ENCODE results near the gene P3H4. TPM values are rescaled to one million over a fixed set of nuclear protein-coding genes. Genes with fewer than 3 reads are reported as not detected.
"Not testable (repeated sequence)": the region's sequence is repeated elsewhere in the genome, so short reads cannot be mapped to it uniquely, and the experiment has no call there.

The P3H4 gene
- 27.5 and 27.8 TPM in 2 replicates for polyA plus RNA-seq (2013)

- H3K4me3 ChIP-seq (ENCODE audit: low read depth, low read length): peak within 1 kb of the TSS; percentile 89
- peak within 1 kb of the TSS; percentile 80 for H3K18ac ChIP-seq (ENCODE audit: low read length)
- peak within 1 kb of the TSS; percentile 76 for H4K8ac ChIP-seq (ENCODE audit: low read depth, low read length)
- peaks cover 14 to 19% of the 10 kb centered on the region in 2 experiments for H3K4me1 ChIP-seq (ENCODE audit: control insufficient read depth in 1 of 2, insufficient read depth in 2 of 2, low read length in 2 of 2)
- peak within 1 kb of the TSS; percentile 53 for H2AFZ ChIP-seq (ENCODE audit: insufficient read depth, low read length, poor library complexity)
- peak within 1 kb of the TSS; percentile 49 for H4K12ac ChIP-seq (ENCODE audit: low read depth, low read length)
- peak within 1 kb of the TSS; percentile 66 for H2BK120ac ChIP-seq (ENCODE audit: insufficient read depth, low read length, poor library complexity)
- H3K27me3 ChIP-seq (ENCODE audit: insufficient read depth, low read length): no peaks in the 10 kb centered on the region
- H3K23ac ChIP-seq (ENCODE audit: low read length): no peak within 1 kb of the TSS
- H3K36me3 ChIP-seq (ENCODE audit: control insufficient read depth in 1 of 2, insufficient read depth in 2 of 2, low read length in 2 of 2): peaks cover 0 to 5% of the 10 kb centered on the region in 2 experiments
- peak within 1 kb of the TSS; percentile 74 for H3K4me2 ChIP-seq (ENCODE audit: low read length)
- H2BK12ac ChIP-seq (ENCODE audit: low read length): peak within 1 kb of the TSS; percentile 34
- WGBS (ENCODE audit: extremely low coverage, insufficient coverage, insufficient read length): no CpG with 5 or more reads among the region's 96 CpGs
- H3K4ac ChIP-seq (ENCODE audit: low read depth, low read length): peak within 1 kb of the TSS; percentile 34
- peak within 1 kb of the TSS; percentile 19 for H2AK5ac ChIP-seq (ENCODE audit: low read length)
- H3K14ac ChIP-seq (ENCODE audit: low read length): peak within 1 kb of the TSS; percentile 78
- peak within 1 kb of the TSS; percentile 83 for H4K91ac ChIP-seq (ENCODE audit: low read depth, low read length)
- peaks cover 21% of the 10 kb centered on the region for H3K79me1 ChIP-seq (ENCODE audit: low read length)
- peak within 1 kb of the TSS; percentile 89 for H3K9ac ChIP-seq (ENCODE audit: low read length)
- no peaks in the 10 kb centered on the region for H3K9me3 ChIP-seq (ENCODE audit: insufficient read depth, low read depth, low read length)
- peak within 1 kb of the TSS; percentile 81 for H2BK5ac ChIP-seq (ENCODE audit: low read depth, low read length, poor library complexity)
- H3K27ac ChIP-seq (ENCODE audit: low read depth, low read length): peak within 1 kb of the TSS; percentile 51
- peaks cover 11% of the 10 kb centered on the region for H3K79me2 ChIP-seq (ENCODE audit: control insufficient read depth, insufficient read depth, low read length, poor library complexity)
- peak; percentile 74 to 82 for DNase-seq
These were observed at the start of gene P3H4 for GRCh38 chr17:41811549-41812380. TSS of gene P3H4 (minus strand) at chr17:41811949. CDS start at chr17:41811915, 34 bp downstream.

- Histone ChIP-seq H2AK5ac (ENCODE audit: low read length) (no peak overlapping the region), H3K23ac (ENCODE audit: low read length) (no peak overlapping the region), H4K8ac (ENCODE audit: low read depth, low read length) (no peak overlapping the region), H3K27ac (ENCODE audit: low read depth, low read length) (no peak overlapping the region), H3K79me1 (ENCODE audit: low read length) (peaks cover 6% of the 10 kb centered on the region), H2BK120ac (ENCODE audit: insufficient read depth, low read length, poor library complexity) (no peak overlapping the region), H3K4me3 (ENCODE audit: low read depth, low read length) (no peak overlapping the region), H3K9me3 (ENCODE audit: insufficient read depth, low read depth, low read length) (no peaks in the 10 kb centered on the region), H4K12ac (ENCODE audit: low read depth, low read length) (no peak overlapping the region), H2BK12ac (ENCODE audit: low read length) (no peak overlapping the region), H2AFZ (ENCODE audit: insufficient read depth, low read length, poor library complexity) (no peak overlapping the region), H3K36me3 (ENCODE audit: control insufficient read depth in 1 of 2, insufficient read depth in 2 of 2, low read length in 2 of 2) (peaks cover 0 to 2% of the 10 kb centered on the region in 2 experiments), H3K79me2 (ENCODE audit: control insufficient read depth, insufficient read depth, low read length, poor library complexity) (peaks cover 6% of the 10 kb centered on the region), H3K9ac (ENCODE audit: low read length) (no peak overlapping the region), H2BK5ac (ENCODE audit: low read depth, low read length, poor library complexity) (no peak overlapping the region), H3K18ac (ENCODE audit: low read length) (no peak overlapping the region), H3K4ac (ENCODE audit: low read depth, low read length) (no peak overlapping the region), H4K91ac (ENCODE audit: low read depth, low read length) (no peak overlapping the region), H3K14ac (ENCODE audit: low read length) (no peak overlapping the region), H3K4me2 (ENCODE audit: low read length) (no peak overlapping the region), H3K4me1 (ENCODE audit: control insufficient read depth in 1 of 2, insufficient read depth in 2 of 2, low read length in 2 of 2) (peaks cover 0 to 10% of the 10 kb centered on the region in 2 experiments), H3K27me3 (ENCODE audit: insufficient read depth, low read length) (no peaks in the 10 kb centered on the region)
- no peak for DNase-seq
- WGBS (ENCODE audit: extremely low coverage, insufficient coverage, insufficient read length): no CpG with 5 or more reads among the region's 3 CpGs
These were observed 48.6 kb upstream of the P3H4 start for GRCh38 chr17:41860254-41860931.

- not testable (repeated sequence) for H3K23ac ChIP-seq (ENCODE audit: low read length); H2AK5ac ChIP-seq (ENCODE audit: low read length); H2BK120ac ChIP-seq (ENCODE audit: insufficient read depth, low read length, poor library complexity); H2AFZ ChIP-seq (ENCODE audit: insufficient read depth, low read length, poor library complexity); H3K4ac ChIP-seq (ENCODE audit: low read depth, low read length); H3K27ac ChIP-seq (ENCODE audit: low read depth, low read length); H3K9ac ChIP-seq (ENCODE audit: low read length); H3K79me2 ChIP-seq (ENCODE audit: control insufficient read depth, insufficient read depth, low read length, poor library complexity); H3K4me2 ChIP-seq (ENCODE audit: low read length); H3K18ac ChIP-seq (ENCODE audit: low read length); H3K9me3 ChIP-seq (ENCODE audit: insufficient read depth, low read depth, low read length); H3K4me1 ChIP-seq (ENCODE audit: control insufficient read depth in 1 of 2, insufficient read depth in 2 of 2, low read length in 2 of 2); DNase-seq; H2BK12ac ChIP-seq (ENCODE audit: low read length); H3K14ac ChIP-seq (ENCODE audit: low read length); H2BK5ac ChIP-seq (ENCODE audit: low read depth, low read length, poor library complexity); H3K4me3 ChIP-seq (ENCODE audit: low read depth, low read length); H3K27me3 ChIP-seq (ENCODE audit: insufficient read depth, low read length); H4K12ac ChIP-seq (ENCODE audit: low read depth, low read length); H4K91ac ChIP-seq (ENCODE audit: low read depth, low read length); H3K79me1 ChIP-seq (ENCODE audit: low read length); H4K8ac ChIP-seq (ENCODE audit: low read depth, low read length)
- WGBS (ENCODE audit: extremely low coverage, insufficient coverage, insufficient read length): no CpG with 5 or more reads among the region's 14 CpGs
- peaks cover 4 to 10% of the 10 kb centered on the region in 2 experiments for H3K36me3 ChIP-seq (ENCODE audit: control insufficient read depth in 1 of 2, insufficient read depth in 2 of 2, low read length in 2 of 2)
These were observed 39.6 kb upstream of the P3H4 start for GRCh38 chr17:41851382-41851781.

- Histone ChIP-seq H3K4ac (ENCODE audit: low read depth, low read length) (no peak overlapping the region), H3K23ac (ENCODE audit: low read length) (no peak overlapping the region), H3K9me3 (ENCODE audit: insufficient read depth, low read depth, low read length) (no peaks in the 10 kb centered on the region), H3K27ac (ENCODE audit: low read depth, low read length) (no peak overlapping the region), H2BK120ac (ENCODE audit: insufficient read depth, low read length, poor library complexity) (no peak overlapping the region), H3K14ac (ENCODE audit: low read length) (no peak overlapping the region), H3K4me3 (ENCODE audit: low read depth, low read length) (no peak overlapping the region), H2BK5ac (ENCODE audit: low read depth, low read length, poor library complexity) (no peak overlapping the region), H3K27me3 (ENCODE audit: insufficient read depth, low read length) (no peaks in the 10 kb centered on the region), H3K79me1 (ENCODE audit: low read length) (no peaks in the 10 kb centered on the region), H4K91ac (ENCODE audit: low read depth, low read length) (no peak overlapping the region), H2BK12ac (ENCODE audit: low read length) (no peak overlapping the region), H3K4me2 (ENCODE audit: low read length) (no peak overlapping the region), H4K8ac (ENCODE audit: low read depth, low read length) (no peak overlapping the region), H4K12ac (ENCODE audit: low read depth, low read length) (no peak overlapping the region), H2AFZ (ENCODE audit: insufficient read depth, low read length, poor library complexity) (no peak overlapping the region), H2AK5ac (ENCODE audit: low read length) (no peak overlapping the region), H3K79me2 (ENCODE audit: control insufficient read depth, insufficient read depth, low read length, poor library complexity) (no peaks in the 10 kb centered on the region), H3K36me3 (ENCODE audit: control insufficient read depth in 1 of 2, insufficient read depth in 2 of 2, low read length in 2 of 2) (peaks cover 2 to 7% of the 10 kb centered on the region in 2 experiments), H3K18ac (ENCODE audit: low read length) (no peak overlapping the region), H3K4me1 (ENCODE audit: control insufficient read depth in 1 of 2, insufficient read depth in 2 of 2, low read length in 2 of 2) (no peaks in the 10 kb centered on the region), H3K9ac (ENCODE audit: low read length) (no peak overlapping the region)
- no peak for DNase-seq
- no CpG with 5 or more reads among the region's 4 CpGs for WGBS (ENCODE audit: extremely low coverage, insufficient coverage, insufficient read length)
These were observed 37.7 kb upstream of the P3H4 start for GRCh38 chr17:41849251-41849990.

All from trophoblast cell (in vitro differentiated cells and primary cell).